Astrocyte (in vitro differentiated cells and primary cell): ENCODE measurements around the gene BCL2L1.

ENCODE experiments used
- CTCF ChIP-seq: IDR thresholded peaks from 2 replicates; pipeline ENCODE4 v1.5.1; 2011; ENCODE audit warnings: low read depth, mild to moderate bottlenecking, inconsistent platforms, low read length, moderate library complexity; ENCODE audit not compliant: insufficient read depth
- EZH2 ChIP-seq: IDR thresholded peaks from 2 replicates; pipeline ENCODE4 v1.6.1; 2012; ENCODE audit warnings: mild to moderate bottlenecking, low read length, inconsistent platforms; ENCODE audit not compliant: insufficient read depth

DNA sequence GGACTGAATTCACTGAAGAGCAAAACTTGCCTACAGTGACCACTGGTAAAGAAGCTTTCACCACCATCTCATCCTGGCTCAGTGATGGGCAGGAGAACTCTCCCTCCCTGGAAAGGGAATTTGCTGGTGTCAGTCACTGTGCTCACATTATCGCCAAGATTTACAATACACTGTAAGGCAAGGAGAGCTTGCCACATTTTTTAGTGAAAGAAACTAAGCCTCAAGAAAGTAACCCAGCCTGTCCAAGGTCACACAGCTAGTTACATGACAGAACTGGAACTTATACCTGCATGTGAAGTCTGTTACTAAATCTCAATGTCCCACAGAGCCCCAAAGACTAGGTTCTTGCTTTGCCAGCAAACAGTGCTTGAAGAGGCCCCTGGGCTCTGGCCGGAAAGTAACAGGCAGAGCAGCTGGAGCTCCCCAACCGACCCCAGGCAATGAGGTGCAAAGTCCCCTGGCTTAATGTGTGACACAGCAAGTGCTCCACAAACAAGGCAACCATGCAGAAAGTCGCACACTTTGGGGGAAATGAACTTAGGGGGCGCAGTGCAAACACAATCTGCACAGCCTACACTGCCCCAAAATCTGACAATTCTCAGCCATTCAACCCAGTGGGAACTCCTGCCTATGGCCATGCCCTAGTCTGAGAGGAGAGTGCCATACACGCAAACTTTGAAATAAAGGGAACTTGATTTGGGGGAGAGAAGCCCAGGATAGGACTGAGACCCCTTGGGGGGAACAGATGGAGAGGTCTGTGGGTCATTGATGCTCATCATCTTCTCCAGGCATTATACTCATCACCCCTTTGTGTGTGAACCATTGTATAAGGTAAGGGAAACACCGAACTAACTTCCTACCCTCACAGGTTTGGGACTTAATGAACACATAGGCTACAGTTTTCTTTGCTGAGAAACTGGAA, 1.9 kb downstream of the BCL2L1 start:
- TF ChIP-seq CTCF (no peak), EZH2 (no peak)
